Trophoblast cell (in vitro differentiated cells and primary cell): ENCODE measurements around the gene PLCH1.
A peak's percentile ranks its signal among the peaks of the same experiment; 100 is the strongest.

ENCODE experiments used
- DNase-seq, 2 donors: peaks; one replicate each; pipeline ENCODE4 v3.0.0-alpha.2; 2016
- H2AFZ ChIP-seq: 2 replicates; pipeline ENCODE4 v1.6.1; 2013; ENCODE audit warnings: low read length, moderate library complexity, mild to moderate bottlenecking; ENCODE audit not compliant: insufficient read depth, poor library complexity
- H2AK5ac ChIP-seq: 2 replicates; pipeline ENCODE4 v1.6.1; 2013; ENCODE audit warnings: mild to moderate bottlenecking, low read length
- H2BK120ac ChIP-seq: 2 replicates; pipeline ENCODE4 v1.6.1; 2013; ENCODE audit warnings: low read length, mild to moderate bottlenecking, moderate library complexity; ENCODE audit not compliant: insufficient read depth, poor library complexity
- H2BK12ac ChIP-seq: 2 replicates; pipeline ENCODE4 v1.6.1; 2013; ENCODE audit warnings: mild to moderate bottlenecking, low read length, moderate library complexity
- H2BK5ac ChIP-seq: 2 replicates; pipeline ENCODE4 v1.6.1; 2013; ENCODE audit warnings: low read length, low read depth, moderate library complexity, mild to moderate bottlenecking; ENCODE audit not compliant: poor library complexity
- H3K14ac ChIP-seq: 2 replicates; pipeline ENCODE4 v1.6.1; 2013; ENCODE audit warnings: mild to moderate bottlenecking, low read length
- H3K18ac ChIP-seq: 2 replicates; pipeline ENCODE4 v1.6.1; 2013; ENCODE audit warnings: mild to moderate bottlenecking, low read length
- H3K23ac ChIP-seq: 2 replicates; pipeline ENCODE4 v1.6.1; 2013; ENCODE audit warnings: low read length
- H3K27ac ChIP-seq: 2 replicates; pipeline ENCODE4 v1.5.1; 2013; ENCODE audit warnings: low read depth, mild to moderate bottlenecking, inconsistent platforms, low read length, moderate library complexity
- H3K27me3 ChIP-seq: 2 replicates; pipeline ENCODE4 v1.6.1; 2013; ENCODE audit warnings: inconsistent platforms, mild to moderate bottlenecking, low read length, moderate library complexity; ENCODE audit not compliant: insufficient read depth
- H3K36me3 ChIP-seq, 2 experiments: 1 replicate in 1 of 2; 2 replicates in 1 of 2; pipeline ENCODE4 v1.6.1; 2013; ENCODE audit warnings: low read length in 2 of 2, mild to moderate bottlenecking in 2 of 2, moderate library complexity in 1 of 2; ENCODE audit not compliant: insufficient read depth in 2 of 2, control insufficient read depth in 1 of 2
- H3K4ac ChIP-seq: 2 replicates; pipeline ENCODE4 v1.6.1; 2013; ENCODE audit warnings: low read depth, mild to moderate bottlenecking, low read length, moderate library complexity
- H3K4me1 ChIP-seq, 2 experiments: 1 replicate in 1 of 2; 2 replicates in 1 of 2; pipeline ENCODE4 v1.6.1; 2013; ENCODE audit warnings: low read length in 2 of 2, mild to moderate bottlenecking in 2 of 2, moderate library complexity in 1 of 2; ENCODE audit not compliant: insufficient read depth in 2 of 2, control insufficient read depth in 1 of 2
- H3K4me2 ChIP-seq: 2 replicates; pipeline ENCODE4 v1.6.1; 2013; ENCODE audit warnings: inconsistent platforms, mild to moderate bottlenecking, low read length, moderate library complexity
- H3K4me3 ChIP-seq: 2 replicates; pipeline ENCODE4 v1.5.1; 2013; ENCODE audit warnings: mild to moderate bottlenecking, low read depth, low read length, inconsistent platforms
- H3K79me1 ChIP-seq: one replicate; pipeline ENCODE4 v1.6.1; 2013; ENCODE audit warnings: low read length
- H3K79me2 ChIP-seq: 2 replicates; pipeline ENCODE4 v1.6.1; 2013; ENCODE audit warnings: low read length, mild to moderate bottlenecking; ENCODE audit not compliant: control insufficient read depth, insufficient read depth, poor library complexity
- H3K9ac ChIP-seq: 2 replicates; pipeline ENCODE4 v1.6.1; 2013; ENCODE audit warnings: mild to moderate bottlenecking, low read length
- H3K9me3 ChIP-seq: 2 replicates; pipeline ENCODE4 v1.6.1; 2013; ENCODE audit warnings: low read depth, mild to moderate bottlenecking, control low read depth, inconsistent platforms, low read length; ENCODE audit not compliant: insufficient read depth
- H4K12ac ChIP-seq: 2 replicates; pipeline ENCODE4 v1.6.1; 2013; ENCODE audit warnings: low read depth, mild to moderate bottlenecking, low read length, moderate library complexity
- H4K8ac ChIP-seq: 2 replicates; pipeline ENCODE4 v1.6.1; 2013; ENCODE audit warnings: low read depth, mild to moderate bottlenecking, low read length, moderate library complexity
- H4K91ac ChIP-seq: one replicate; pipeline ENCODE4 v1.6.1; 2013; ENCODE audit warnings: low read depth, mild to moderate bottlenecking, low read length, moderate library complexity
- WGBS: extraction: QIAGEN DNeasy Blood & Tissue Kit; methylation state at CpG from one replicate; pipeline ENCODE4 v1.1.7; 2013; ENCODE audit warnings: missing lambda C conversion rate; ENCODE audit not compliant: insufficient read length, insufficient coverage; ENCODE audit errors: extremely low coverage; 5-methylcytosine and 5-hydroxymethylcytosine counted together

Gene PLCH1

GRCh38 chr3:155417119-155417517 is 327.8 kb downstream of the PLCH1 start:
- Histone ChIP-seq H2AK5ac (no peak overlapping the region), H3K9ac (no peak overlapping the region), H3K14ac (no peak overlapping the region), H3K27me3 (no peaks in the 10 kb centered on the region), H3K4me3 (no peak overlapping the region), H3K27ac (no peak overlapping the region), H3K4me2 (no peak overlapping the region), H3K23ac (no peak overlapping the region), H3K79me2 (no peaks in the 10 kb centered on the region), H2BK12ac (no peak overlapping the region), H2BK120ac (no peak overlapping the region), H4K91ac (no peak overlapping the region), H4K12ac (no peak overlapping the region), H3K9me3 (no peaks in the 10 kb centered on the region), H3K4ac (no peak overlapping the region), H3K4me1 (peaks cover 0 to 2% of the 10 kb centered on the region in 2 experiments), H3K79me1 (no peaks in the 10 kb centered on the region), H4K8ac (no peak overlapping the region), H3K36me3 (no peaks in the 10 kb centered on the region), H3K18ac (no peak overlapping the region), H2BK5ac (no peak overlapping the region), H2AFZ (no peak overlapping the region)
- no peak for DNase-seq
- WGBS: no CpG with 5 or more reads among the region's 3 CpGs

GRCh38 chr3:155416500-155417118 is 328.3 kb downstream of the PLCH1 start:
- no peaks in the 10 kb centered on the region for H3K36me3 ChIP-seq
- no peak overlapping the region for H2BK5ac ChIP-seq
- no peak overlapping the region for H2AFZ ChIP-seq
- no peak overlapping the region for H3K23ac ChIP-seq
- H3K4me1 ChIP-seq: peaks cover 0 to 1% of the 10 kb centered on the region in 2 experiments
- no peaks in the 10 kb centered on the region for H3K27me3 ChIP-seq
- H3K4me3 ChIP-seq: no peak overlapping the region
- H3K27ac ChIP-seq: no peak overlapping the region
- H2BK120ac ChIP-seq: no peak overlapping the region
- H4K8ac ChIP-seq: no peak overlapping the region
- no CpG with 5 or more reads among the region's 8 CpGs for WGBS
- H2AK5ac ChIP-seq: no peak overlapping the region
- no peak overlapping the region for H3K18ac ChIP-seq
- no peak overlapping the region for H3K14ac ChIP-seq
- peak; percentile 70 to 75 for DNase-seq
- H3K9ac ChIP-seq: no peak overlapping the region
- H3K4me2 ChIP-seq: no peak overlapping the region
- H2BK12ac ChIP-seq: no peak overlapping the region
- no peak overlapping the region for H4K91ac ChIP-seq
- no peaks in the 10 kb centered on the region for H3K79me2 ChIP-seq
- no peak overlapping the region for H4K12ac ChIP-seq
- no peak overlapping the region for H3K4ac ChIP-seq
- no peaks in the 10 kb centered on the region for H3K9me3 ChIP-seq
- peaks cover 2% of the 10 kb centered on the region for H3K79me1 ChIP-seq

GRCh38 chr3:155412904-155413303 is 332.0 kb downstream of the PLCH1 start:
- Histone ChIP-seq H4K8ac (no peak overlapping the region), H2BK120ac (no peak overlapping the region), H2BK5ac (no peak overlapping the region), H2BK12ac (no peak overlapping the region), H3K23ac (no peak overlapping the region), H3K79me1 (peaks cover 2% of the 10 kb centered on the region), H2AFZ (no peak overlapping the region), H3K4me3 (no peak overlapping the region), H3K4ac (no peak overlapping the region), H3K4me1 (no peaks in the 10 kb centered on the region), H3K4me2 (no peak overlapping the region), H2AK5ac (no peak overlapping the region), H4K91ac (no peak overlapping the region), H3K27ac (no peak overlapping the region), H3K9me3 (no peaks in the 10 kb centered on the region), H3K79me2 (no peaks in the 10 kb centered on the region), H3K18ac (no peak overlapping the region), H4K12ac (no peak overlapping the region), H3K27me3 (no peaks in the 10 kb centered on the region), H3K14ac (no peak overlapping the region), H3K36me3 (no peaks in the 10 kb centered on the region), H3K9ac (no peak overlapping the region)
- no peak for DNase-seq
- WGBS: no CpG with 5 or more reads among the region's 3 CpGs

GRCh38 chr3:155411500-155412223 is 333.2 kb downstream of the PLCH1 start:
- no peaks in the 10 kb centered on the region for H3K27me3 ChIP-seq
- H3K9ac ChIP-seq: no peak overlapping the region
- H2BK5ac ChIP-seq: no peak overlapping the region
- H3K79me2 ChIP-seq: no peaks in the 10 kb centered on the region
- no peak overlapping the region for H3K4ac ChIP-seq
- no peak overlapping the region for H2BK12ac ChIP-seq
- no peak overlapping the region for H3K4me2 ChIP-seq
- no peak overlapping the region for H3K18ac ChIP-seq
- H3K79me1 ChIP-seq: peaks cover 2% of the 10 kb centered on the region
- H3K27ac ChIP-seq: no peak overlapping the region
- H3K23ac ChIP-seq: no peak overlapping the region
- WGBS: no CpG with 5 or more reads among the region's 5 CpGs
- no peaks in the 10 kb centered on the region for H3K9me3 ChIP-seq
- no peak overlapping the region for H4K12ac ChIP-seq
- H2AK5ac ChIP-seq: no peak overlapping the region
- H3K4me3 ChIP-seq: no peak overlapping the region
- DNase-seq: no peak
- no peak overlapping the region for H3K14ac ChIP-seq
- H4K8ac ChIP-seq: no peak overlapping the region
- H2BK120ac ChIP-seq: no peak overlapping the region
- H2AFZ ChIP-seq: no peak overlapping the region
- H3K36me3 ChIP-seq: no peaks in the 10 kb centered on the region
- no peak overlapping the region for H4K91ac ChIP-seq
- H3K4me1 ChIP-seq: no peaks in the 10 kb centered on the region
